AG08396 (cell line): ENCODE data around the gene ZNF367.

Experiments used
- DNase-seq: peaks from one replicate; pipeline ENCODE4 v3.0.0; 2012; ENCODE audit warnings: low spot score, mixed read lengths

Gene ZNF367

DNA sequence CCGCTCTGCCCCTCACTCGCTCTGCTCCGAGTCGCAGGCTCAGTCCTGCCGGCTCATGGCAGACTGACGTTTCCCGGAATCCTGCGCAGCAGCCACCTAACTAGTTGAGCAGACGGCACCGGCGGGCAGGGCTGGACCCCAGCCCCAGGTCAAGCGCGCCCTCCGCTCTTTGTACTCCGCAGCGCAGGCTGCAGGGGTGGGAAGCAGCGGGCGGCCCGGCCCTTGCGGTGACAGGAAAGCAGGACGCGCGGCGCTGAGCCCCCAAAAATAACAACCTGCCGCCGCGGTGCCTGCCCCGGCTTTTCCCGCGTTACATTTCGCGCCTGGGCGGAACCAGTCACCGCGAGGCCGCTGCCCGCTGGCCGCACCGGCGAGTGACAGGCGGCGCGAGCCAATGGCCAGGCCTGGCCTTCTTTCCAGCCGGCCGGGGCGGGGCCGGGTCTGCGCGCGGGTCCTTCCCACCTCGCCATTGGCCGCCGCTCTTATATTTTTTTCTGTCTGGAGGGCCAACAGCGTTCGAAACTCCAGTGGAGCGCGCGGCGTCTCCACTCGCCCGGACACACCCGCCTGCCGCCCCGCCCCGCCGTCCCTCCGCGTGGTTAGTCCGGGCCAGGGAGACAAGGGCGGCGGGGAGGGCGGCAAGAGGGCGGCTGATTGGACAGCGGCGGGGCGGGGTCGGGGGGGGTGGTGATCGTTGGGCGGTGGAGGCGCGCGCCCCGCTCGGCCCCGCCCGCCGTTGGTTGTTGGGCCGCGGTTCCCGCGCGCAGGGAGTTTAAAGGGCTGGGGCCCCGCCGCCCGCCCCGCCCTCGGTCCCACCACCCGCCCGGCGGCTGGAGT, at the start of gene ZNF367:
Gene ZNF367, minus strand, starts transcription at position 288 of the 837 bp plus-strand sequence. CDS start 338 bp downstream, outside the sequence.
- DNase-seq, result peak; percentile 98

DNA sequence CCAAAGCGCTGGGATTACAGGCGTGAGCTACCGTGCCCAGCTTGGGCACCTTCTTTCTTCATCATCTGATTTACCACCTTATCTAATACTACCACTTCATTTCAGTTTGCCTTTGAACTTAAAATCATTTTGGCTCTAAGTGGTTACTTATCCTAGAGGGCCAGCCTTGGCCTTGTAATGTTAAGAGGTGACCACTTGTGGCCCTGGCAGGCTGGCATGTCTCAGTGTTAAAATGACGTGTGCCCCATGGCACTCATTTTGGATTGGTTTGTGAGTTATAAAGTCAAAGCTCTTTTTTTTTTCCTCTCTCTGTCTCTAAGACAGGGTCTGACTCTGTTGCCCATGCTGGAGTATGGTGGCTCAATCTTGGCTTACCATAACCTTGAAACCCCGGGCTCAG, 49.6 kb upstream of the ZNF367 start:
- no peak for DNase-seq

DNA sequence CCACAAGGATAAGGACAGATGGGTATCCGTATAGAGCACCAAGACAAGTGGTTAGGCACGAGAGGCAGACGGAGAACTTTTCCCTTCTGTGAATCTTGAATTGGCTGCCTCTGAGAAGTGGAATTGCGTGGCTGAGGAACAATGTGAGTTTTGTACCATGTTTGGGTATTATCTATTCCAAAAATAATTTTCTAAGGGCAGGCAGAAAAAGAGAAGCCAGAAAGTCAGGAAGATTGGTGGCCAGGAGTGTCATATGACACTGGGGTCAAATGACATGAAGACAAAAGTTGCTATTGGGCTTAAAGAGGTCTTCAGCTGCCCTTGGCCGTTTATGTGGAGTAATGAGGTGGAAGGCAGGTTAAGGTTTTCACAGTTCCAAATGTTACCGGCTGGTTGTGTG, 46.3 kb upstream of the ZNF367 start:
- no peak for DNase-seq

DNA sequence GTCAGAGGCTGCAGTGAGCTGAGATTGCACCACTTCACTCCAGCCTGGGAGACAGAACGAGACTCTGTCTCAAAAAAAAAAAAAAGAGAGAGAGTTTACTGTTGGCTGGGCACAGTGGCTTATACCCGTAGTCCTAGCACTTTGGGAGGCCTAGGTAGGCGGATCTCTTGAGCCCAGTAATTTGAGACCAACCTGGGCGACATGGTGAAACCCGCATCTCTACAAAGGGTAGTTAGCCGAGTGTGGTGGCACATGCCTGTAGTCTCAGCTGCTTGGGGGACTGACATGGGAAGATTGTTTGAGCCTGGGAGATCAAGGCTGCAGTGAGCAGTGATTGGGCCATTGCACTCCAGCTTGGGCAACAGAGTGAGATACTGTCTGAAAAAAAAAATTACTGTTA, 44.4 kb upstream of the ZNF367 start:
- DNase-seq, result no peak

DNA sequence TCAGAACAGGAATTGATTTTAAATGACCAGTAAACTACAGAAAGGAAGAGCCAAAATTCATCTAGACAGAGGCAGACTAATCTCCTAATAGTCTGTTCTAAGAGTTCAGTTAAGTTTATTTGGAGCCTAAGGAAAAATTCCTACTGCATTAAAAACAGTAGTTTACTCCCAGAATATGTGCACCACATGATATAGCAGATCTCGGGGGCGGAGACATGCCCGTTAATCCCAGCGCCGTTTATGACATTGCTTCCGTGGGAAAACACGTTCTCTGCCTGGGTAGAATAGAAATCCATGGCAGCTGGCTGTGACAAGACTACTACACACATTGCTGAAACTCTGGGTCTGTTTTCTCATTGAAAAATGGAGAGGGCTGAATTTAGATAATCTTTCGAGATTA, 43.2 kb upstream of the ZNF367 start:
- no peak for DNase-seq

DNA sequence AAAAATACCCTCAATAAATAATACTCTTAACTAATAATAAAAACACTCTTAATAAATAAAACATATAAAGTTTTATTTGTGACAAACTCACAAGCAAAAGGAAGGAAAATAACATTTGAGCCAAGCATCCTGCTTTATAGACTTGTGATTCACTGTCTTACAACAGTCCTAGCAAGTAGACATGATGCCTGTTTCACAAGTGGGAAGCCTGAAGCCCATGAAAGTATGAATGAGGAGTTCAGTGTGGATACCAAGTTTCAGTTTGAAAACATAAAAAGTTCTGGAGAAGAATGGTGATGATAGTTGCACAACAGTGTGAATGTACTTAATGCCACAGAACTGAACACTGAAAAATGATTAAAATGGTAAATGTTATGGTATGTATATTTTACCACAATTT, 42.7 kb upstream of the ZNF367 start:
- DNase-seq, result no peak

DNA sequence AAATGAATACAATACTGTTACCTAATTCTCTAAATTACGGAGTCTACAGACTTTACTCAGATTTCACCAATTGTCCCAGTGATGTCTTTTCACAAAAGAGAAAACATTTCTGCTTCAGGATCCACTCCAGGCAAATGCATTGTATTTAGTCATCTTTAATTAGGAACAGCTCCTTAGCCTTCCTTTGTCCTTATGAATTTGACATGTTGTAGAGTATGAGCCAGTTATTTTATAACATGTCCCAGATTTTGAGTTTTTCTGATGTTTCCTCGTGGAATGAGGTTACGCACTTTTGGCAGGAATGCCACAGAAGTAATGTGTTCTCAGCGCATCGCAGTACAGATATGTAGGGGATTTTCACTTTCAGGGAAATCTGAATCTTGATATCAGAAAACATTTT, 42.3 kb upstream of the ZNF367 start:
- no peak for DNase-seq

DNA sequence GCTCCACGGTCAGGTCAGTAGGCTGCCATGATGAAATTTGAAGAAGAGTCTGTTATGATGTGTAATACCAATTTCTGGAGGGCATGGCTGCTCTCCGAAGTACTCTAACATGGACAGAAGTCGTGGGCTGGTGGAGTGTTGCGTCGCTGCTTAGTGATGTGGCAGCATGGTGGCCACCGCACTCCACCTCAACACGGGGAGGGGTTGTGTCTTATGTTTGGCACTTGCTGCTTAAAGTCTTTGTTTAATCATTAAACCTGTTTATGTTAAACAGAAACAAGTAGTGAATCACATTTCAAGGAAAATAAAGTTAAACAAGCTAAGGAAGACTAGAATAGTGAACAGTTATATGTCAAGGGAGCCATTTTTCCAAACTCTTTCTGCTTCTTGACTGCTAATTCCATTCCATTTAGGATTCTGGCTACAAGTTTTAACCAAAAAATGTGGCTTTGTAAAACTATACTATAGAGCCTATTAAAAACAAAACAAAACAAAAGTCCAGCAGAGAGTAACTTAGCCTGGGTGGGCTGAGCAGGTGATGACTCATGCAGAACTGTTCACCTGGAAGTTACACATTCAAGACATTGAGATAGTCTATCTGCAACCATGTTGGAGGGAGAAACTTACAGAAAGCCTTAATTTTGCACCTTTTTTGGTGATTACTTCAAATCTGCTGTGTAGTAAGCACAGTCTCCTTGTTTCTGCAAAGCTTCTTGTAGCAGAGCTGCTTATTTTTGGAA, 41.3 kb upstream of the ZNF367 start:
- DNase-seq, result no peak

DNA sequence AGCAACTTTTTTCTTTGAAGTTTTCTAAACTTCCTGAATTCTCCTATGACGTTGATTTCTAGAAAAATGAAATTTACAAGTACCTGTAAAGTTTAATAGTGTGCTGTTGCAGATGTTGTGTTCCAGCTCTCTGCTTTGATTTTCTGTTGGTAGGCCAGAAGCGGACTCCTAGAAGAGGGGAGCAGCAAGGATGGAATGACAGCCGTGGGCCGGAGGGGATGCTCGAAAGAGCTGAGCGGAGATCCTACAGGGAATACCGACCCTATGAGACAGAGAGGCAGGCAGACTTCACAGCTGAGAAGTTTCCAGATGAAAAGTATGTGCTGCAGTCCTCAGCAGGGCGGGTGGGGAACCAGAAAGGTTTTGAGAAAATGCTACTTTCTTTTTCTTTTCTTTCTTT, 40.1 kb upstream of the ZNF367 start:
- no peak for DNase-seq

DNA sequence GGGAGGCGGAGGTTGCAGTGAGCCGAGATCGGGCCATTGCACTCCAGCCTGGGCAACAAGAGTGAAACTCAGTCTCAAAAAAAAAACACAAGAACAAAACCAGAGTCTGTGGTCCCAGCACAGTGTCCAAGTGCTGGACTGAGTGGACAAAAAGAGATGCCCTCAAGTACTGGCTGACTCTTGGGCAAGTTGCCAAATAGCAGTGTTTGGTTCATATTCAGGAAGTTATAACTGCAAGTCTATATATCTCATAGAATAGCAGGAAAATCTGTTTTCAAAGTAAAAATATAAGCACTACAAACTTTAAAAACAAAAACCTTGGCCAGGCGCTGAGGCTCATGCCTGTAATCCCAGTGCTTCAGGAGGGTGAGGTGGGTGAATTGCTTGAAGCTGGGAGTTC, 39.1 kb upstream of the ZNF367 start:
- DNase-seq, result no peak

DNA sequence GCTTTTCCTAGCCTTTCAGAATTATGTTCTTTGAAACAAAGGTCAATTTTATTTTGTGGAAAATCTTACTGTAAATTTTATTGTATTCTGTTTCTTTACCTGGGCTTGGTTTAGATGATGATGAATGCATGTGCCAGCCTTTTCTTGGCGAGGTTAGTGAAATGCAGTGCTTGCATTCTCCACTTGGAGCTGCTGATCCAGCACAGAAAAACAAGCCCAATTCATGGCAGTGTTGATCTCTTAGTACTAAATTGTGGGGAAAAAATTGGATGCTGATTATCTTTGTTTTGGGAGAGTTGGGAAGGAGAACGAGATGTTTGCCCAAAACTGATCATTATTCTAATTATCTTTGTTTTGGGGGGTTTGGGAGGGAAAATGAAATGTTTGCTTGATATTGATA, 35.5 kb upstream of the ZNF367 start:
- DNase-seq, result peak; percentile 53

DNA sequence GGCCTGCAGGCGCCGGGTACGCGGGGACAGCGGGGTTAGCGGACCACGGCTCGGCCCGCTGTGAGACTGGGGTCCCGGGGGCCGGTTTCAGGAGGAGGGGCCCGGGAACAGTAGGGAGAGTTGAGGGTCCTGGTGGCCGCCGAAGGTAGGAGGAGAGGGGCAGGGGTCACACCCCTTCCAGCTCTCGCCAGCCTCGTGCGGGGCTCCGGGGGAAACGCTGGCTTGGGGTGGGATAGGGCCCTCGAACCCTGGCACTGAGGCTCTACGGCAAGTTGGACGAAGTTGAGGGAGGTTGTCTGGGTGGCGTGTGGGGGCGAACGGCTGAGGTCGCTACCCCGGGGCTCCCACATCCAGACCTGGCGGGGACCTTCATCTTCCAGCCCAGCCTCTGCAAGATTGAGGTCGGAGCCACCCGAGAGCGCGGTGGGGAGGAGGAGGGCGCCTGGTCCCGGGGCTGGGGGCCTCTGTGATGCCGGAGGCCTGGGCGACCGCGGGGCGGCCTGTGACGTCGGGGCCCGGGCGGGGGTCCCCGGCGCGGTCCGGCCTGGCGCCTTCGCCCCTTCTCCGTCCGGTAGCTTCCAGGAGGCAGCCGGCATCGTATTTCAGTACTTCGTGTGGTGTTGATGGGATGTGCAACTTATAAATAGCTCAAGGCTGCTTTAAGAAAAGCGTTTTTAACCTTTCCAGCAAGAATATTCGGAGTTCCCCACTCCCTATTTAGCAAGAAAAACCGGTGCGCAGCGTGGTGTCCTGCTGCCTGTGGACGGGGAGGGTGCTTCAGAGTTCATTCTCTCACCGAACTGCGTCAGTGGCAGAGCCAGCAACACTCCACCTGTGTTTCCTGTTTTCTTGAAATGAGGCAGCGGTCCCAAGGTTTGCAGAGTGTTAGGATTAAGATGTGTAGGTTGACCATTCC, 32.7 kb upstream of the ZNF367 start:
- DNase-seq, result peak; percentile 45

DNA sequence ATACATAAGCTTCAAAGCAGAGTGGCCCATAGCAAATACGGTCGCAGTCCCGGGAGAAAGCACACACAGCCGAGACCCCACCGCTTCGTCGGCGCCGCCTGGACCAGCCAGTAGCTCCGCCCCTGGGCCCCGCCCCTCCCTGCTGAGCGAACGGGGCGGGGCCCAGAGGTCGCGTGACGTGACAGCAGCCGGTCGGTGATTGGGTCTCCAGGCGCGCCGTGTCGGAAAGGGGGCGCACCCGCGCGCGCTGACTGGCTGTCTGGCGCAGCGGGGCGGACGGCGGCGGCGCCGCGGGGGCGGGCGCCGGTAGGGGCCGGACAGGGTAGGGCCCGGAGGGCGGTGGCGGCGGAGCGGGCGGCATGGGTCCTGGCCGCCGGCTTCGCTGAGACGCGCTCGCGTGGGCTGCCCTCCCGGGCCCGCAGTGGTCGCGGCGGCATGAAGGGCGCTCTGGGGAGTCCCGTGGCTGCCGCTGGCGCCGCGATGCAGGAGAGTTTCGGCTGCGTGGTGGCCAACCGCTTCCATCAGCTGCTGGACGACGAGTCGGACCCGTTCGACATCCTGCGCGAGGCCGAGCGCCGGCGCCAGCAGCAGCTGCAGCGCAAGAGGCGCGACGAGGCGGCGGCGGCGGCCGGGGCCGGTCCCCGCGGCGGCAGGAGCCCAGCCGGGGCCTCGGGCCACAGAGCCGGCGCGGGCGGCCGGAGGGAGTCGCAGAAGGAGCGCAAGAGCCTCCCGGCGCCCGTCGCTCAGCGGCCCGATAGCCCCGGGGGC, 31.9 kb upstream of the ZNF367 start, which contains the start of gene HABP4:
Gene HABP4, plus strand, starts transcription at position 325 of the 768 bp plus-strand sequence. Its CDS starts 111 bp downstream, at position 436.
- peak; percentile 98 for DNase-seq

DNA sequence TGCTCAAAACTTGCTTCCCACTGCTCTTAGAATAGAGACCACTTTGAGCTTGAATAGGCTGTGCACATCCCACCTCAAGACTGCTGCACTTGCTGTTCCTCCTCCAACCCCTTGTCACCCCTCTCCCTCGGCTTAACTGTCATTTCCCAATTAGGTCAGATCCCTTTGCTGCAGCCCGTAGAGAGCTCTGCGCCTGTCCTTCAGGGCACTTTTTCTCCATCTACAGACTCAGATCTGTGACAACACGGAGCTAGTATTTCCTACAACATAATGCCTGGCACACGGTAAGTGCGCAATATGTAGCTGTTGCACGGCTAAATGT, 31.3 kb upstream of the ZNF367 start:
- DNase-seq, result no peak

DNA sequence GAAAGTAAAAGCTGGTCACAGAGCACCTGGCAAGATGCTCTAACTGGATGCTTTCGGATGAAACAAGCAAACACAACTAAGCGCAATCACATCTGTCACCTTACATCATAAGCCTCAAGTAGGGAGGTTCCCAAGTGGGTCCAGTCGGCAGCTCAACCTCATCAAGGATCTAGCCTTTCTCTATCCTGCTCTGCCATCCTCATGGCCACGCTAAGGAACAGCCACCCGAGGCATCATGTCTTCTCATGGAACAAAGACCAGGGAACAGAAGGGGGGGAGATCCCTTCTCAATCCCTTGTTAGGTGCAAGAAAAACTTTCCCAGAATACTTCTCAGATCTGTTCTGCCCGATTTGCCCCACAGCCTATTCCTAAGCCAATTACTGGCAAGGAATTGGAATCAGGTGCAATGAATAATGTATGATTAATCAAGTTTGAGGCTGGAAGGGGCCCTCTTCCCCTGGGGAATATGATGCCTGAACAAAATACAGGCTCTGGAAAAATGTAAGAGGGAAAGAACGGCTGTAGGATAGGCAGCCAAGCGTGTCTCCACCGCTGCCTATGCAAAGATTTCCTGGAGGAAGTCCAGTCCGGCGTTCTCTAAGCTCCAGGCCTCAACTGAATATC, 30.5 kb upstream of the ZNF367 start:
- no peak for DNase-seq

DNA sequence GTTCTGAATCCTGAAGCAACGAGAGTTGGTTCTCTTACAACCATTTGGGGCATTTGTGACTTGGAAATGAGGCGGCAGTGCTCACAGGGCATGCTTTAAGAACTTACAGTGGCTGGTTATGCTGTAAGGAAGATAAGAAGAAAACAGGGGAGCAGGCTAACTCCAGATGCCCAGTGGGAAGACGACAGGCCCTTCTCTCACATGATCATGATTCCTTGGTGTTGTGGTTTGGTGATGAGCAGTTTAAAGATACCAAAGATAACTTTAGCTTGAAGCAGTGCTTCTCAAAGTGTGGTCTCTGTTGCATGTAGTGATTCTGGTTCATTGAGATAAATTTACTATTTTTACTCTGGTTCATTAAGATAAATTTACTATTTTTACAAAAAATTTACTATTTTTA, 29.2 kb upstream of the ZNF367 start:
- DNase-seq, result no peak

DNA sequence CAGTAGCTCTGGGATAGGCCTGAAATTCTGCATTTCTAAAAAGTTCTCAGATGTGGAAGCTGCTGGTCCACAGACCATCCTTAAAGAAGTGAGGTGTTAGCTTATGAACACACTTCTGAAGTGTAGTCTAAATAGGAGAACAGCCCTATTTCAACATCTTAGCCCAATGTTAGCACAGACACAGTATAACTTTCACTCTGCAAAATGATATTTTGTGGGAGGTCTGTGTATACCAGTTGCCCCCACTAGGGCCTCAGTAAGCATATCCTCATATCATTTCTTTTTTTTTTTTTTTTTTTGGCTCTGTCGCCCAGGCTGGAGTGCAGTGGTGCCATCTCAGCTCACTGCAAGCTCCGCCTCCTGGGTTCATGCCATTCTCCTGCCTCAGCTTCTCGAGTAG, 24.3 kb upstream of the ZNF367 start:
- DNase-seq, result no peak

DNA sequence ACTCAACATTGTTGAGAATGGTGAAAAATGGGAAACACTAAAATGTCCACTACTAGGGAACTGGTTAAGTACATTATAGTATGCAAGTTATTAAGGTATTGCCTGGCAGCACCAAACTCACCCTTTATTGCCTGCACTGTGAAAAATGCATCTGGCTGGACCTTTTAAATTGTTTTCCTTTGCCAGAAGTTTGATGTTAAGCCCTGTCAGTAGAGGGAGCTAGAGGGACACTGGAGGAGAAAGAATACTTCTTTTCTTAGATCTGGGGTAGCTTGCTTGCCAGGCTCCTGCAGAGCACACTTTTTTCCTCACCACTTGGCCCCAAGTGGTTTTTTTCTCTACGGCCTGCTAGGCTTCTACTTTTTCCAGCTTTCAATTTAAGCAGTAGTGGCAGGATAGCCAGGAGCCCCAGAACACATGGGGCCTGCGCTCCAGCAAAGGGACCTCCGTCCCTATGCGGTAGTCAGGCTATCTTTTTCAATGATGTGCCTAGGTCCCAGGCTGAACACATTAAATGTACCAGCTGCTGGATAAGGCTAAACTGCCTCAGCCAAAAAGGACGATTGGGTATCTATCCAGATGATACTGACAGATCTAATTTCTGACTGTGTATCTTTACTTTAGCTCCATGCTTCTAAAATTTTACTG, 23.8 kb upstream of the ZNF367 start:
- no peak for DNase-seq

DNA sequence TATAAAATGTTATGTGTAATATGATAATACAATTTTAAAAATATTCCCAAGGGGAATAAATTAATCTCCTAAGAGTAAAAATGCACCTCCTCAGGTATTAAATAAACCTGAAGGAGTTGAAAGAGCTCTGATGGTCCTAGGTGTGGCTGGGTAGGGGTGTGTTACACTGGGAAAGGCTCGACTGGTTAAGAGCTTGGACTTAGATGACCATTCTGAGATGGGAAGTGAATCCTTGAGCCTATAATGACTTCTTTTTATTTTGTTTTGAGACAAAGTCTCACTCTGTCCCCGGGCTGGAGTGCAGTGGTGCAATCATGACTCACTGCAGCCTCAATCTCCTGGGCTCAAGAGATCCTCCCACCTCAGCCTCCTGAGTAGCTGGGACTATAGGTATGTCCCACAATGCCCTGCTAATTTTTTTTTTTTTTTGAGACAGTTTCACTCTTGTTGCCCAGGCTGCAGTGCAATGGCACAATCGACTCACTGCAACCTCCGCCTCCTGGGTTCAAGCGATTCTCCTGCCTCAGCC, 22.6 kb upstream of the ZNF367 start:
- no peak for DNase-seq

DNA sequence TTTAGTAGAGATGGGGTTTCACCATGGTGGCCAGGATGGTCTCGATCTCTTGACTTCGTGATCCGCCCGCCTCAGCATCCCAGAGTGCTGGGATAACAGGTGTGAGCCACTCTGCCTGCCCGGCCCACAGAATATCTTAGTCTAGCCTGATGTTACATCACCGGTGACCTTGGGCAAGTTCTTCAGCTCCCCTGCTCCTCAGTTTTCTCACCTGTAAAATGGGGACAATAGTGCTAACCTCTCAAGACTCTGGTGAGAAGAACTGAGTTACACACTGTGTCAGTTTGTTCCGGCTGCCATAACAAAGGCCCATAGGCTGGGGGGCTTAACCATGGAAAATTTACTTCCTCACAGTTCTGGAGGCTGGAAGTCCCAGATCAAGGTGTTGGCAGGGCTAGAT, 19.3 kb upstream of the ZNF367 start:
- DNase-seq, result no peak
